VCaP (cell line): ENCODE results near the gene CABLES1.

ENCODE experiments used
- H3K27ac ChIP-seq: fragments of 450-650 bp; 2 replicates; pipeline ENCODE4 v1.5.1; 2017
- CTCF ChIP-seq: fragments of 450-650 bp; conservative IDR thresholded peaks from 2 replicates; pipeline ENCODE4 v1.5.1; 2017; ENCODE audit warnings: mild to moderate bottlenecking, moderate library complexity

Gene CABLES1

DNA sequence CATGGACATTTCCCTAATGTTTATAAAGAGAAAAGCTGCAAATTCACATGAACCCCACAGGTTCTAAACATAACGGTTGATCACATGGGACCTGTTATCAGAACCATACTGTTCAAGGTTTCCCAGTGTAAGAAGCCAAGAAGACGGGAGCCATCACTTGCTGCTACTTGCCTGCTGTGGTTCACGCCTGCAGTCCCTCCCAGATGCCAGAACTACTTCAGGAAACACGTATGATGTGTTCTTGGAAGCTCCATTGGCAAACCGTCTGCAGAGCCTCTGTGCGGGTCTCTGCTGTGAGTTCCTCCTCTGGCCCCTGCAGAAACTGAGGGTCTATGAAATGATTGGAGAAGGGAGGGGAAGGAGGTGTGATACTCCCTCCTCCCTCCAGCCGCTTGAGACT is 75.2 kb downstream of the CABLES1 start:
- TF ChIP-seq CTCF, result no peak
- H3K27ac ChIP-seq, result no peak overlapping the region

DNA sequence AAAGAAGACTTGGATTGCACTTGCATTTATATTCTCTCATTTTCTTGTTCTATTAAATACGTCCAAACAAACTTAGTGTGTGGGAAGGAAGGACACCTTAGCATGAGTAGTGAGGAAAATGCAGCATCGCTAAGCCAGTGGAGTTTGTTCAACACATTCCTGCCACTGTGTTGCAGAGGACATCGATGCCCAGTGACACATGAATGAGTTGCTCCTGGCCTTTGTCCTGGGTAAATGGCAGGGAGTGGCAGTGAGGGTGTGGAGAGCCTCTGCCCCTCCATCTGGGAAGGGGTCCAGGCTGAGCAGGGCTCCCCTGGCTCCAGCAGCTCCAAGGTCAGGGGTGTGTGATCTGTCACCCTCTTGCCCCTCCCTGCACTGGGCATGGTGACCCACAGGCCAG is 75.9 kb downstream of the CABLES1 start:
- no peak for TF ChIP-seq CTCF
- H3K27ac ChIP-seq, result no peak overlapping the region

GRCh38 chr18:23212161-23212560 is 76.9 kb downstream of the CABLES1 start:
- no peak overlapping the region for H3K27ac ChIP-seq
- no peak for TF ChIP-seq CTCF

DNA sequence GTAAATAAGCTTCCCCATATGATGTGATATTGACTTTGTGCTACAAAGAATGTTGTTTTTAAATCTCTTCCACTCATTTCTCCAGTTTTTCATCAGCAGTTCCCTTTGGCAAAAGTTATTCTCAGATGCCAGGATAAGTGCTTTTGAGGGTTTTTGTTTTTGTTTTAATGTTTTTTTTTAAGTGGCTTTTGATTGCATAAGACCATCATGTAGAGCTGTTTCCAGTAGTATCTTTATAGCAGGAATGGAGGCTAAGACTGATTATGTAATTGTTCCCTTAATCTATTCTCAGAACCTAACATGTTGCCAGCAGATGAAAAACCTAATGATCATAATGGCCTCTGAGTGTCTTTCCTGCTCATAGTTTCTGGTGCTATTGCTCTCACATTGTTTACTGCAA is 77.9 kb downstream of the CABLES1 start:
- TF ChIP-seq CTCF, result no peak
- H3K27ac ChIP-seq, result no peak overlapping the region

DNA sequence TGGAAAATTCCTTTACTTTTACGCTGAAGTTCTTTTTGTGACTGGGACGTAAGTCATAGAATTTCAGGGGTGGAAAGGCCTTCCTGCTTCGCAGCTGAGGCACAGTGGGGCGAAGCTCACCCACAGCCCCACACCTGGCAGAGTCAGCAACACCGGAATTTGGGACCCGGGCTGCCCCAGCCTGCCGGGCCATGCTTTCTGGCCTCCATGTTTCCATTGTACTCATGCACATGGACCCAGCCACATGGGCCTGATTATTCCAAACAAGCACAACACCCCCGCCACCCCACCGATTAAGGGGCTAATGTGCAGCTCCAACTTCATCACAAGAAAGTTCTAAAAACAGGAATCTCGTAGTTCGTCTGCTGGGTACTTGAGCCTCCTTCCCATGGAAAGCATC is 82.5 kb downstream of the CABLES1 start:
- no peak overlapping the region for H3K27ac ChIP-seq
- no peak for TF ChIP-seq CTCF

DNA sequence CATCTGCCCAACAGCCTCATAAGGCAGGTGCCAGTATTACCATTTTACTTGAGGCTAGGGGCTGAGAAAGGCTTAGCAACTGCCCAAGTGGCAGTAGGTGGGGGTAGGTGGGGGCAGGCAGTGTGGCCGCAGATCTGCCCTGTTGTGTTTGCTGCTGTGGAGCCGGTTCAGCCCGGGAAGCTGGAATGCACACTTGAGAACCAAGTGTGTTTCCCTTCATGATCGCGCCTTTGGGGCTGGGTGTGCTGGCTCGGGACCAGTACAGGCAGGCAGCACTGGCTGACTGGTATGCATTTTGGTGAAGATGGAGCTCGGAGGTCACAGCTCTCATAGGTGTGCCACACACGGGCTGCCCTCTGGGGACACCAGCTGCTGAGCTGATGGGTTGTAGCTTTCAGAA is 85.1 kb downstream of the CABLES1 start:
- TF ChIP-seq CTCF, result no peak
- no peak overlapping the region for H3K27ac ChIP-seq

DNA sequence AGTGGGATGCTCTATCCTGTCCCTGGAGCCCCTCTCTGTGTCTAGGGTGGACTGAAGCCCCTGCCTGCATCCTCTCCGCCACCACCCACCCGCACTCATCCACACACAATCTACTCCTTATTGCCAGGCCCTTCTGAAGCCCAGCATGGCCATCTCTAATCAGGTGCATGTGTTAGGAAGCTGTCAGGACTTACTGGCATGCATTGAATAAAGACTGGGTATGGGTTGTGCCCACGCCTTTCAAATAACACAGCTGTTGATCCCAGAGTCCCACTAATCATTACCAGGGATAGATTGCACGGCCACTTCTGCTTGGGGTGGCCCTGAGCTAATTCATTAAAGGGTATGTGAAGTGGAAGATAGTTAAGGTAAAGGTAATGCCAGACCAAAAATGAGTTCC is 88.4 kb downstream of the CABLES1 start:
- TF ChIP-seq CTCF, result no peak
- no peak overlapping the region for H3K27ac ChIP-seq

GRCh38 chr18:23225503-23225902 is 90.2 kb downstream of the CABLES1 start:
- no peak overlapping the region for H3K27ac ChIP-seq

More at GRCh38 chr18:23225503-23225902, 90.2 kb downstream of the CABLES1 start:
- no peak for TF ChIP-seq CTCF
